ENCODE results near the gene KLK5. TPM values are rescaled to one million over a fixed set of nuclear protein-coding genes. Genes with fewer than 3 reads are reported as not detected.
"Not testable (repeated sequence)": the region's sequence is repeated elsewhere in the genome, so short reads cannot be mapped to it uniquely, and the experiment has no call there.

The KLK5 gene
- total RNA-seq, 1 donor from 2014 or later: not detected

GRCh38 chr19:50998686-50999085, 45.8 kb upstream of the KLK5 start:
- no peaks in the 10 kb centered on the region for H3K4me1 Mint-ChIP-seq (ENCODE audit: low read depth, unreplicated experiment)
- H3K27me3 Mint-ChIP-seq (ENCODE audit: unreplicated experiment): peaks cover 16% of the 10 kb centered on the region
- no peak for DNase-seq
- peaks cover 4% of the 10 kb centered on the region for H3K9me3 Mint-ChIP-seq (ENCODE audit: unreplicated experiment)
- H3K36me3 Mint-ChIP-seq (ENCODE audit: unreplicated experiment): no peaks in the 10 kb centered on the region
- no peak overlapping the region for H3K27ac Mint-ChIP-seq (ENCODE audit: unreplicated experiment)
- no peak overlapping the region for H3K4me3 Mint-ChIP-seq (ENCODE audit: unreplicated experiment)
- TF ChIP-seq CTCF (IDR thresholded peaks at IDR 0.05; ENCODE audit: partially characterized antibody, unreplicated experiment): no peak

- TF ChIP-seq CTCF (IDR thresholded peaks at IDR 0.05; ENCODE audit: partially characterized antibody, unreplicated experiment): no peak
- Mint-ChIP-seq H3K27me3 (ENCODE audit: unreplicated experiment) (peaks cover 16% of the 10 kb centered on the region), H3K4me3 (ENCODE audit: unreplicated experiment) (no peak overlapping the region), H3K4me1 (ENCODE audit: low read depth, unreplicated experiment) (no peaks in the 10 kb centered on the region), H3K27ac (ENCODE audit: unreplicated experiment) (no peak overlapping the region), H3K9me3 (ENCODE audit: unreplicated experiment) (peaks cover 4% of the 10 kb centered on the region), H3K36me3 (ENCODE audit: unreplicated experiment) (no peaks in the 10 kb centered on the region)
- DNase-seq: no peak
Measured at GRCh38 chr19:50998061-50998460, 45.2 kb upstream of the KLK5 start.

- Mint-ChIP-seq H3K9me3 (ENCODE audit: unreplicated experiment) (peaks cover 8% of the 10 kb centered on the region), H3K36me3 (ENCODE audit: unreplicated experiment) (no peaks in the 10 kb centered on the region), H3K27me3 (ENCODE audit: unreplicated experiment) (peaks cover 13% of the 10 kb centered on the region), H3K4me3 (ENCODE audit: unreplicated experiment) (no peak overlapping the region), H3K27ac (ENCODE audit: unreplicated experiment) (no peak overlapping the region), H3K4me1 (ENCODE audit: low read depth, unreplicated experiment) (no peaks in the 10 kb centered on the region)
- no peak for TF ChIP-seq CTCF (IDR thresholded peaks at IDR 0.05; ENCODE audit: partially characterized antibody, unreplicated experiment)
- DNase-seq: no peak
Measured at GRCh38 chr19:50994129-50994528, 41.3 kb upstream of the KLK5 start.

- peaks cover 10% of the 10 kb centered on the region for H3K27me3 Mint-ChIP-seq (ENCODE audit: unreplicated experiment)
- no peak overlapping the region for H3K4me3 Mint-ChIP-seq (ENCODE audit: unreplicated experiment)
- no peak for TF ChIP-seq CTCF (IDR thresholded peaks at IDR 0.05; ENCODE audit: partially characterized antibody, unreplicated experiment)
- peaks cover 8% of the 10 kb centered on the region for H3K9me3 Mint-ChIP-seq (ENCODE audit: unreplicated experiment)
- H3K36me3 Mint-ChIP-seq (ENCODE audit: unreplicated experiment): no peaks in the 10 kb centered on the region
- no peak for DNase-seq
- no peaks in the 10 kb centered on the region for H3K4me1 Mint-ChIP-seq (ENCODE audit: low read depth, unreplicated experiment)
- no peak overlapping the region for H3K27ac Mint-ChIP-seq (ENCODE audit: unreplicated experiment)
Measured at GRCh38 chr19:50992666-50993035, 39.8 kb upstream of the KLK5 start.

GRCh38 chr19:50984416-50984815, 31.6 kb upstream of the KLK5 start:
- DNase-seq; H3K9me3 Mint-ChIP-seq (ENCODE audit: unreplicated experiment); H3K27ac Mint-ChIP-seq (ENCODE audit: unreplicated experiment); H3K27me3 Mint-ChIP-seq (ENCODE audit: unreplicated experiment); H3K4me1 Mint-ChIP-seq (ENCODE audit: low read depth, unreplicated experiment); H3K36me3 Mint-ChIP-seq (ENCODE audit: unreplicated experiment); H3K4me3 Mint-ChIP-seq (ENCODE audit: unreplicated experiment): not testable (repeated sequence)
